Glutamatergic neuron (in vitro differentiated cells): ENCODE data around the gene MRPL37. TPM values are rescaled to one million over a fixed set of nuclear protein-coding genes. Genes with fewer than 3 reads are reported as not detected.
"Not testable (repeated sequence)": the region's sequence is repeated elsewhere in the genome, so short reads cannot be mapped to it uniquely, and the experiment has no call there.

Experiments used
- DNase-seq: peaks from one replicate; pipeline ENCODE4 v3.0.0; 2022
- H3K27ac Mint-ChIP-seq: one replicate; pipeline ENCODE4 v1.8.0; 2020; ENCODE audit warnings: mild to moderate bottlenecking, mixed read lengths, inconsistent platforms; ENCODE audit not compliant: unreplicated experiment
- H3K27me3 Mint-ChIP-seq: one replicate; pipeline ENCODE4 v1.8.0; 2020; ENCODE audit warnings: mild to moderate bottlenecking, moderate library complexity, mixed read lengths, inconsistent platforms; ENCODE audit not compliant: unreplicated experiment
- H3K36me3 Mint-ChIP-seq: one replicate; pipeline ENCODE4 v1.8.0; 2020; ENCODE audit warnings: mild to moderate bottlenecking, mixed read lengths, inconsistent platforms; ENCODE audit not compliant: unreplicated experiment
- H3K4me1 Mint-ChIP-seq: one replicate; pipeline ENCODE4 v1.8.0; 2020; ENCODE audit warnings: mild to moderate bottlenecking, low read depth, mixed read lengths, inconsistent platforms; ENCODE audit not compliant: unreplicated experiment
- H3K4me3 Mint-ChIP-seq: one replicate; pipeline ENCODE4 v1.8.0; 2020; ENCODE audit warnings: mild to moderate bottlenecking, mixed read lengths, inconsistent platforms; ENCODE audit not compliant: unreplicated experiment
- H3K9me3 Mint-ChIP-seq: one replicate; pipeline ENCODE4 v1.8.0; 2020; ENCODE audit warnings: mild to moderate bottlenecking, moderate library complexity, mixed read lengths, inconsistent platforms; ENCODE audit not compliant: unreplicated experiment
- total RNA-seq: library from RNA; stranded (reverse); fragmentation: NEBNext Ultra II Directional; extraction: Animal tissue kit (Norgen Biotek cat#: 25700); gene quantifications from one replicate; pipeline ENCODE4 v1.2.1, GENCODE V29; 2021; ENCODE audit not compliant: unreplicated experiment
- TF ChIP-seq, protein P1 (sequence below): fragments of 200-600 bp; sonication (generic); IDR thresholded peaks from one replicate; pipeline ENCODE4 v1.5.0; 2021; ENCODE audit not compliant: partially characterized antibody, unreplicated experiment

MRPL37 gene
- total RNA-seq, 1 donor from 2014 or later: 50.9 TPM

GRCh38 chr1:54160351-54160750 lies 39.6 kb upstream of the MRPL37 start:
- TF ChIP-seq, protein P1, sequence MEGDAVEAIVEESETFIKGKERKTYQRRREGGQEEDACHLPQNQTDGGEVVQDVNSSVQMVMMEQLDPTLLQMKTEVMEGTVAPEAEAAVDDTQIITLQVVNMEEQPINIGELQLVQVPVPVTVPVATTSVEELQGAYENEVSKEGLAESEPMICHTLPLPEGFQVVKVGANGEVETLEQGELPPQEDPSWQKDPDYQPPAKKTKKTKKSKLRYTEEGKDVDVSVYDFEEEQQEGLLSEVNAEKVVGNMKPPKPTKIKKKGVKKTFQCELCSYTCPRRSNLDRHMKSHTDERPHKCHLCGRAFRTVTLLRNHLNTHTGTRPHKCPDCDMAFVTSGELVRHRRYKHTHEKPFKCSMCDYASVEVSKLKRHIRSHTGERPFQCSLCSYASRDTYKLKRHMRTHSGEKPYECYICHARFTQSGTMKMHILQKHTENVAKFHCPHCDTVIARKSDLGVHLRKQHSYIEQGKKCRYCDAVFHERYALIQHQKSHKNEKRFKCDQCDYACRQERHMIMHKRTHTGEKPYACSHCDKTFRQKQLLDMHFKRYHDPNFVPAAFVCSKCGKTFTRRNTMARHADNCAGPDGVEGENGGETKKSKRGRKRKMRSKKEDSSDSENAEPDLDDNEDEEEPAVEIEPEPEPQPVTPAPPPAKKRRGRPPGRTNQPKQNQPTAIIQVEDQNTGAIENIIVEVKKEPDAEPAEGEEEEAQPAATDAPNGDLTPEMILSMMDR: no peak

DNA sequence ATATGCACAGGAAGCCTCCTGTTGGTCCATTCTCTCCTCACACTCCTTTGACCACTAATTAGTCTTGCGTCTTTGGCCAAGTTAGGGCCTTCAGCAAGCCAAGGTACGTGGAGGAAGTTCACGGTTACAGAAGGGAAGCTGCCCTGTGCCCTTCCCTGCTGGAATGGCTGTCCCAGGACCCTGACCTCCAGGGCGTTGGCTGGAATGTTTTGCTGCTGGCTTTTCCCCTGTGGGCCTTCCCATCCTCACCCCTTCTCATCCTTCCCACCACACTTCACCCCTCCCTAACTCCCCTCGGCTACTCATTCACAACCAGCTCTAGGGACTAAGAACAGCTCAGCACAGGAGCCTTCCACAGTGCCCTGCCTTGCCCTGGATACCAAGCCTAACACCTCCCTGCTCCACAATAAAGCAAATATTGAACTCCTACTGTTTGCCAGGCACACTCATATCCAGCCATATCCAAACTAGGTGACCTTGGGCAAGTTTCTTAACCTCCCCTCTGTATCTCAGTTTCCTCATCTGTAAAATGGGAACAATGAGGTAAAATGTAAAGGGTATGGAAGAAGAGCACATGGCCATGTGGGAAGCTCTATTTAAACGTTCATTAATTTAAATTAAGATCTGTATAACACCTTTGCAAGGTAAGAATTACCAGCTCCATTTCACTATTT lies 38.3 kb upstream of the MRPL37 start:
- TF ChIP-seq, protein P1: no peak
- H3K27ac Mint-ChIP-seq: no peak overlapping the region
- DNase-seq: no peak

More at GRCh38 chr1:54160351-54160750, 39.6 kb upstream of the MRPL37 start:
- Mint-ChIP-seq H3K4me1 (peaks cover 9% of the 10 kb centered on the region), H3K4me3 (no peak overlapping the region), H3K9me3 (peaks cover 2% of the 10 kb centered on the region), H3K27ac (no peak overlapping the region), H3K36me3 (no peaks in the 10 kb centered on the region), H3K27me3 (peaks cover 4% of the 10 kb centered on the region)
- DNase-seq: no peak

DNA sequence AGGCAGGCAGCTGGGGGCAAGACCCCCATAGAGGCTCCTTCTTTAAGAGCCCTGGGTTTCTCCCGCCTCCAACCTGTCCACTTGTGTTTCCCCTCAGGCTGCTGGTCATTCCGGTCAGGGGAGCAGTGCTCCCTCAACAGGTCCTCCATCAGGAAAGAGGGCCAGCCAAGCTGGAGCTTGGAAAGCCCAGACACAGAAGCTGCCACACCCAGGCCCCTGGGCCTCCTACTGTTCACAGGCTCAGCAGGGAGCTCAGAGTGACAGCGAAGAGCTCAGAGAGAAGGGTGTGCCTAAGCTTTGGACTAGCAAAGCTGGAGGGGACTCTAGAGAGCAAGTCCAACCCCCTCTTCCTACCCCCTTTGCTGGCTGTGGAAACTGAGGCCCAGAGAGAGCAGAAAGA lies 36.9 kb upstream of the MRPL37 start:
- Mint-ChIP-seq H3K4me3 (no peak overlapping the region), H3K9me3 (peaks cover 2% of the 10 kb centered on the region), H3K4me1 (peaks cover 9% of the 10 kb centered on the region), H3K27ac (no peak overlapping the region), H3K36me3 (no peaks in the 10 kb centered on the region), H3K27me3 (peaks cover 2% of the 10 kb centered on the region)
- TF ChIP-seq, protein P1: no peak
- no peak for DNase-seq

More for the DNA sequence above, 38.3 kb upstream of the MRPL37 start:
- H3K9me3 Mint-ChIP-seq: peaks cover 2% of the 10 kb centered on the region
- H3K36me3 Mint-ChIP-seq: no peaks in the 10 kb centered on the region
- H3K4me3 Mint-ChIP-seq: no peak overlapping the region
- H3K27me3 Mint-ChIP-seq: peaks cover 2% of the 10 kb centered on the region
- peaks cover 9% of the 10 kb centered on the region for H3K4me1 Mint-ChIP-seq

DNA sequence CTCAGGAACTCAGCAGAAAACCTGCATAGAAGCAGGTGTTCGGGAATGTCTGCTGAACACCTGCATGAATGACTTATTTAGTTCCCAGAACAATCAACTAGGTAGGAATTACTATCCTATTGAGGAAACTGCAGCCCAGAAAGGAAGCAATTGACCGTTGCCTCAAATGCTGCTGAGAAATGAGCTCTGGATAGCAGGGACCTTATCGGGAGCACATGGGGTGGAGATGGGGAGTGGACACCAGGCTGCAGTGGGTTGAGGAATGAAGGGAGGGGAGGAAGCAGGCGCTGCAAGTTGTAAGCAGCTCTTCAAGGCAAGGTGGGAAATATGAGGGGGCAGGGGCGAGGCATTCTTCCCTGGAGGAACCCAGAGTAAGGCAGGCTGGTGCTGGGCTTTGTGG lies 36.4 kb upstream of the MRPL37 start:
- no peak overlapping the region for H3K4me3 Mint-ChIP-seq
- no peak for DNase-seq
- H3K36me3 Mint-ChIP-seq: no peaks in the 10 kb centered on the region
- TF ChIP-seq, protein P1: no peak
- H3K9me3 Mint-ChIP-seq: peaks cover 2% of the 10 kb centered on the region
- no peak overlapping the region for H3K27ac Mint-ChIP-seq
- peaks cover 9% of the 10 kb centered on the region for H3K4me1 Mint-ChIP-seq
- H3K27me3 Mint-ChIP-seq: peaks cover 2% of the 10 kb centered on the region

DNA sequence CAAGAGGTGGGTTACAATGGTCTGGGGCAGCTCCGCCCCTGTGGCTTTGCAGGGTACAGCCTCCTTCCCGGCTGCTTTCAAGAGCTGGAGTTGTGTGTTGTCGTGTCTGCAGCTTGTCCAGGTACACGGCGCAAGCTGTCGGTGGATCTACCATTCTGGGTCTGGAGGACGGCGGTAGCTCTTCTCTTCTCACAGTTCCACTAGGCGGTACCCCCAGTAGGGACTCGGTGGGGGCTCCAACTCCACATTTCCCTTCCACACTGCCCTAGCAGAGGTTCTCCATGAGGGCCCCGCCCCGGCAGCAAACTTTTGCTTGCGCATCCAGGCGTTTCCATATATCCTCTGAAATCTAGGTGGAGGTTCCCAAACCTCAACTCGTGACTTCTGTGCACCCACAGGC lies 34.8 kb upstream of the MRPL37 start:
- Mint-ChIP-seq H3K27me3 (peaks cover 2% of the 10 kb centered on the region), H3K4me3 (no peak overlapping the region), H3K4me1 (peaks cover 7% of the 10 kb centered on the region), H3K9me3 (peaks cover 2% of the 10 kb centered on the region), H3K36me3 (no peaks in the 10 kb centered on the region), H3K27ac (no peak overlapping the region)
- TF ChIP-seq, protein P1: no peak
- no peak for DNase-seq

DNA sequence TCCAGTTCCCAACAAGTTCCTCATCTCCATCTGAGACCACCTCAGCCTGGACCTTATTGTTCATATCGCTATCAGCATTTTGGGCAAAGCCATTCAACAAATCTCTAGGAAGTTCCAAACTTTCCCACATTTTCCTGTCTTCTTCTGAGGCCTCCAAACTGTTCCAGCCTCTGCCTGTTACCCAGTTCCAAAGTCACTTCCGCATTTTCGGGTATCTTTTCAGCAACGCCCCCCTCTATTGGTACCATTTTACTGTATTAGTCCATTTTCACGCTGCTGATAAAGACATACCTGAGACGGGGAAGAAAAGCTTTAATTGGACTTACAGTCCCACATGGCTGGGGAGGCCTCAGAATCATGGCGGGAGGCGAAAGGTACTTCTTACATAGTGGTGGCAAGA lies 33.6 kb upstream of the MRPL37 start:
- not testable (repeated sequence) for H3K4me3 Mint-ChIP-seq, H3K9me3 Mint-ChIP-seq, DNase-seq, H3K27ac Mint-ChIP-seq, H3K36me3 Mint-ChIP-seq, H3K27me3 Mint-ChIP-seq, H3K4me1 Mint-ChIP-seq
